HEK293T (cell line): ENCODE results near the gene ARF1.

Experiments
- BHLHE40 ChIP-seq: fragments of 450-650 bp; IDR thresholded peaks from 2 replicates; pipeline ENCODE4 v1.6.1; 2016; ENCODE audit warnings: mild to moderate bottlenecking, moderate library complexity, borderline replicate concordance
- FOXK2 ChIP-seq: fragments of 450-650 bp; IDR thresholded peaks from 2 replicates; pipeline ENCODE4 v1.6.1; 2016; ENCODE audit warnings: mild to moderate bottlenecking
- NFRKB ChIP-seq: fragments of 450-650 bp; IDR thresholded peaks from 2 replicates; pipeline ENCODE4 v1.6.1; 2016; ENCODE audit warnings: mild to moderate bottlenecking, moderate library complexity
- PKNOX1 ChIP-seq: fragments of 450-650 bp; IDR thresholded peaks from 2 replicates; pipeline ENCODE4 v1.6.1; 2016
- SP1 ChIP-seq: fragments of 450-650 bp; IDR thresholded peaks from 2 replicates; pipeline ENCODE4 v1.6.1; 2017

DNA sequence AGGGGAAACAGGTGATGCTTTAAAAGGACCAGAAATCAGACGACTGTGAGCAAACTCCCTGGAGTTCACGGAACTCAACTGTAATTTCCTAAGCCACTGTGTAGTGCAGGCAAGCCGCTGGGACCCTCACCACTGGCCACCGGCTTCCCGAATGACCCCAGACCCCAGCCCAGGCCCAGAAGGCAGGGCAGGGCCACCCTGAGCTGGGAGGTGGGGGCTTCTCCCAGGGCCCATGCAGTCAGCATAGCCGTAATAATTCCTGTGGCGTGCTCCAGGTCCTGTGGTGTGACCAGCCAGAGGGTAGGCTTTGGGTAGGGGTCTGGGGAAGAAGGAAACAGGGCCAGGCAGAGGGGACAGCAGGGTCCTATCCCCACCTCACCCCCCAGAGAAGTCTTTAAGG, 3.5 kb upstream of the ARF1 start:
- no peak for TF ChIP-seq FOXK2
- TF ChIP-seq BHLHE40: no peak
- no peak for TF ChIP-seq SP1
- no peak for TF ChIP-seq PKNOX1
- no peak for TF ChIP-seq NFRKB
